B cell (primary cell): ENCODE results near the gene NCEH1. TPM values are rescaled to one million over a fixed set of nuclear protein-coding genes. Genes with fewer than 3 reads are reported as not detected.

Experiments used
- ATAC-seq: fragments of 200-7000 bp; cut with Tn5 transposase; one replicate; pipeline ENCODE4 v1.10.0; 2021; ENCODE audit warnings: low read depth, mild to moderate bottlenecking, moderate number of reproducible peaks, moderate library complexity
- CTCF ChIA-PET: fragments of 350-600 bp; sonication (Branson Sonifier 250); formaldehyde crosslinking; loops from one replicate; lab custom pipeline; 2021; ENCODE audit warnings: antibody characterized with exemption, inconsistent platforms; lab: Charles Lee
- POLR2A ChIA-PET: fragments of 350-600 bp; sonication (Branson Sonifier 250); formaldehyde crosslinking; loops from one replicate; lab custom pipeline; 2021; ENCODE audit warnings: antibody characterized with exemption; lab: Charles Lee
- DNase-seq: peaks from one replicate; pipeline ENCODE4 v3.0.0; 2013
- H2AFZ ChIP-seq: 2 replicates; pipeline ENCODE4 v1.6.1; 2012; ENCODE audit warnings: mild to moderate bottlenecking, low read depth, low read length; ENCODE audit not compliant: insufficient read depth, poor library complexity, severe bottlenecking
- H3K27ac ChIP-seq, 2 donors: 1 replicate in 1 of 2; 2 replicates in 1 of 2; pipeline ENCODE4 v1.5.1; 2012 to 2013; ENCODE audit warnings: low read length in 2 of 2, mild to moderate bottlenecking in 2 of 2, moderate library complexity in 1 of 2
- H3K27me3 ChIP-seq, 4 experiments: fragments of 200-600 bp in 1 of 4; sonication (generic) in 1 of 4; replicated peaks in 1 of 4; 1 replicate in 2 of 4; 2 replicates in 2 of 4; pipeline versions ENCODE4 v1.6.1 to v1.7.0; 2013 to 2016; ENCODE audit warnings: low read length in 3 of 4, mild to moderate bottlenecking in 2 of 4, mixed read lengths in 1 of 4, moderate library complexity in 1 of 4; ENCODE audit not compliant: insufficient read depth in 4 of 4, control insufficient read depth in 3 of 4; ENCODE audit errors: control extremely low read depth in 1 of 4
- H3K36me3 ChIP-seq, 2 experiments: replicated peaks in 1 of 2; 1 replicate in 1 of 2; 2 replicates in 1 of 2; pipeline versions ENCODE4 v1.6.1 to v1.7.1; 2013; ENCODE audit warnings: low read length in 1 of 2; ENCODE audit not compliant: insufficient read depth in 2 of 2, control insufficient read depth in 1 of 2; ENCODE audit errors: control extremely low read depth in 1 of 2, extremely low read depth in 1 of 2
- H3K4me1 ChIP-seq, 2 donors: fragments of 200-600 bp in 1 of 2; sonication (generic) in 1 of 2; 1 replicate in 1 of 2; 2 replicates in 1 of 2; pipeline versions ENCODE4 v1.5.1 to v1.6.1; 2013 to 2017; ENCODE audit warnings: low read length in 2 of 2; ENCODE audit not compliant: control insufficient read depth in 2 of 2, insufficient read depth in 2 of 2
- H3K4me2 ChIP-seq: replicated peaks from 2 replicates; pipeline ENCODE3; 2012; ENCODE audit warnings: mild to moderate bottlenecking, low read depth, low read length; ENCODE audit not compliant: poor library complexity, severe bottlenecking
- H3K4me3 ChIP-seq, 5 experiments: fragments of 200-600 bp in 1 of 5; sonication (generic) in 1 of 5; 1 replicate in 3 of 5; 2 replicates in 2 of 5; pipeline versions ENCODE4 v1.5.1 to v1.7.0; 2011 to 2016; ENCODE audit warnings: low read length in 4 of 5, mild to moderate bottlenecking in 4 of 5, low read depth in 2 of 5, control low read depth in 1 of 5, moderate library complexity in 1 of 5; ENCODE audit not compliant: insufficient read depth in 1 of 5; ENCODE audit errors: control extremely low read depth in 1 of 5, extremely low read depth in 1 of 5
- H3K79me2 ChIP-seq: fragments of 200-600 bp; sonication (generic); one replicate; pipeline ENCODE4 v1.6.0; 2016; ENCODE audit warnings: low read length; ENCODE audit not compliant: control insufficient read depth, insufficient read depth
- H3K9ac ChIP-seq: fragments of 200-600 bp; sonication (generic); 2 replicates; pipeline ENCODE4 v1.6.1; 2017; ENCODE audit warnings: mild to moderate bottlenecking, low read length, moderate library complexity
- H3K9me3 ChIP-seq, 3 donors: one replicate each; pipeline versions ENCODE4 v1.6.1 to v1.7.1; 2013; ENCODE audit warnings: low read length in 2 of 3; ENCODE audit not compliant: control insufficient read depth in 2 of 3, insufficient read depth in 1 of 3; ENCODE audit errors: control extremely low read depth in 1 of 3
- H4K20me1 ChIP-seq: 2 replicates; pipeline ENCODE4 v1.6.0; 2012; ENCODE audit warnings: mild to moderate bottlenecking, low read length; ENCODE audit not compliant: insufficient read depth, control insufficient read depth, poor library complexity, severe bottlenecking
- H3K27ac Mint-ChIP-seq: one replicate; pipeline ENCODE4 v1.8.0; 2021; ENCODE audit warnings: mixed read lengths
- H3K27me3 Mint-ChIP-seq: one replicate; pipeline ENCODE4 v1.8.0; 2021; ENCODE audit warnings: mixed read lengths
- H3K4me1 Mint-ChIP-seq: one replicate; pipeline ENCODE4 v1.8.0; 2021; ENCODE audit warnings: mixed read lengths
- H3K4me3 Mint-ChIP-seq: one replicate; pipeline ENCODE4 v1.8.0; 2021; ENCODE audit warnings: mixed read lengths
- H3K9me3 Mint-ChIP-seq: one replicate; pipeline ENCODE4 v1.8.0; 2022; ENCODE audit warnings: mixed read lengths; ENCODE audit not compliant: insufficient read depth
- CTCF ChIP-seq: fragments of 200-600 bp; IDR thresholded peaks from one replicate; pipeline ENCODE4 v1.8.0; 2022; ENCODE audit warnings: antibody characterized with exemption, mild to moderate bottlenecking
- EZH2 ChIP-seq: IDR thresholded peaks from 2 replicates; pipeline ENCODE4 v1.6.1; 2012; ENCODE audit warnings: borderline replicate concordance, low read depth, mild to moderate bottlenecking, moderate library complexity, low read length; ENCODE audit not compliant: insufficient read depth, poor library complexity, severe bottlenecking
- WGBS: methylation state at CpG from one replicate; pipeline ENCODE4 v1.1.5; 2013; ENCODE audit warnings: missing lambda C conversion rate; ENCODE audit not compliant: insufficient coverage; 5-methylcytosine and 5-hydroxymethylcytosine counted together
- intact Hi-C: fragments of 100-400 bp; cut with micrococcal nuclease; formaldehyde crosslinking; loops from one replicate; pipeline ENCODE4 v1.10.0; 2022
- polyA plus RNA-seq: library from polyadenylated mRNA; depleted of rRNA; stranded (reverse); fragments of >200 nt; gene quantifications from 2 replicates; pipeline ENCODE4 v1.2.3, GENCODE V29; 2012
- total RNA-seq, 2 donors: library from RNA; stranded (reverse); fragments of 120-200 nt in 1 of 2; gene quantifications; 1 replicate in 1 of 2; 2 replicates in 1 of 2; pipeline versions ENCODE4 v1.2.3 to v1.2.4, GENCODE V29; 2013 to 2022

Gene NCEH1
- total and polyA plus RNA-seq, 2 donors (not counting 1 experiment from before 2014, with no cell fraction given): 3.4 to 8.6 TPM

GRCh38 chr3:172640751-172641150 lies 70.1 kb downstream of the NCEH1 start:
- no peaks in the 10 kb centered on the region for H3K4me1 ChIP-seq
- no peaks in the 10 kb centered on the region for H3K9me3 ChIP-seq
- no peak overlapping the region for H3K4me2 ChIP-seq
- Mint-ChIP-seq H3K4me3 (no peak overlapping the region), H3K27ac (no peak overlapping the region), H3K27me3 (no peaks in the 10 kb centered on the region), H3K4me1 (no peaks in the 10 kb centered on the region), H3K9me3 (no peaks in the 10 kb centered on the region)
- no peaks in the 10 kb centered on the region for H3K79me2 ChIP-seq
- DNase-seq (no peak), ATAC-seq (no peak)
- H3K27me3 ChIP-seq: no peaks in the 10 kb centered on the region
- H3K9ac ChIP-seq: no peak overlapping the region
- 94% methylated on average over 3 of the region's 5 CpGs for WGBS
- H4K20me1 ChIP-seq: no peaks in the 10 kb centered on the region
- H2AFZ ChIP-seq: no peak overlapping the region
- ChIA-PET CTCF (interaction anchor here (0.9 kb wide), 1 partner anchor 17 kb away, joined by 3 read pairs; no protein-coding TSS in a partner anchor), POLR2A (no interaction called here)
- H3K27ac ChIP-seq: no peak overlapping the region
- TF ChIP-seq CTCF (no peak), EZH2 (no peak)
- intact Hi-C loops: no loop called here
- peaks cover 0 to 14% of the 10 kb centered on the region in 2 experiments for H3K36me3 ChIP-seq
- H3K4me3 ChIP-seq: no peak overlapping the region

- Histone ChIP-seq H3K4me2 (no peak overlapping the region), H3K27ac (no peak overlapping the region), H2AFZ (no peak overlapping the region), H3K9ac (no peak overlapping the region), H4K20me1 (no peaks in the 10 kb centered on the region), H3K4me3 (no peak overlapping the region), H3K36me3 (peaks cover 6 to 15% of the 10 kb centered on the region in 2 experiments), H3K4me1 (no peaks in the 10 kb centered on the region), H3K79me2 (no peaks in the 10 kb centered on the region), H3K27me3 (no peaks in the 10 kb centered on the region), H3K9me3 (no peaks in the 10 kb centered on the region)
- no peaks in the 10 kb centered on the region for H3K4me1 Mint-ChIP-seq
- TF ChIP-seq EZH2: no peak
- TF ChIP-seq CTCF: no peak
- POLR2A ChIA-PET: no interaction called here
- WGBS: 100% methylated on average over 1 of the region's 3 CpGs
- no peaks in the 10 kb centered on the region for H3K27me3 Mint-ChIP-seq
- intact Hi-C loops: no loop called here
- ATAC-seq (no peak), DNase-seq (no peak)
- CTCF ChIA-PET: no interaction called here
- H3K27ac Mint-ChIP-seq: no peak overlapping the region
- no peaks in the 10 kb centered on the region for H3K9me3 Mint-ChIP-seq
- H3K4me3 Mint-ChIP-seq: no peak overlapping the region
Observed at GRCh38 chr3:172635588-172635987, 75.3 kb downstream of the NCEH1 start.
